ENCODE measurements around the gene OSBPL10.

OSBPL10 gene

DNA sequence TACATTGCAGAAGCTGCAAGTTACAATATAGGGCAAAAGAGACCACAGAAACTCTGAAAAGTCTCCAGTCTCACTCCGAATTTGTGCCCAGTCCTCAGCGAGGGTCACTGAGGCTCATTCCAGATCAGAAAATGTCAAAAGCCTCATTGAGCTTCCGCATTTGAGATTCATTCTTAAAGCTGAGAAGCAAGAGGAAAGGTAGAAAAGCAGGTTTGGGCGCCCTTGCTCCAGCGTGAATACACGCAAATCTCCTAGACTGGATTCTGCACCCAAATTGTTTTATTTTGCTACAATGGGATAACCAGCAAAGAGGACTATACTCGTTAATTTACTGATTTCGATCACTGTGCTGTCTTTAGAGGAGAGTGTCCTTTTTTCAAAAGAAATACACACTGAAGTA lies 236.1 kb downstream of the OSBPL10 start:
- DNase-seq (ENCODE audit: low read depth in 2 of 2) = no peak

DNA sequence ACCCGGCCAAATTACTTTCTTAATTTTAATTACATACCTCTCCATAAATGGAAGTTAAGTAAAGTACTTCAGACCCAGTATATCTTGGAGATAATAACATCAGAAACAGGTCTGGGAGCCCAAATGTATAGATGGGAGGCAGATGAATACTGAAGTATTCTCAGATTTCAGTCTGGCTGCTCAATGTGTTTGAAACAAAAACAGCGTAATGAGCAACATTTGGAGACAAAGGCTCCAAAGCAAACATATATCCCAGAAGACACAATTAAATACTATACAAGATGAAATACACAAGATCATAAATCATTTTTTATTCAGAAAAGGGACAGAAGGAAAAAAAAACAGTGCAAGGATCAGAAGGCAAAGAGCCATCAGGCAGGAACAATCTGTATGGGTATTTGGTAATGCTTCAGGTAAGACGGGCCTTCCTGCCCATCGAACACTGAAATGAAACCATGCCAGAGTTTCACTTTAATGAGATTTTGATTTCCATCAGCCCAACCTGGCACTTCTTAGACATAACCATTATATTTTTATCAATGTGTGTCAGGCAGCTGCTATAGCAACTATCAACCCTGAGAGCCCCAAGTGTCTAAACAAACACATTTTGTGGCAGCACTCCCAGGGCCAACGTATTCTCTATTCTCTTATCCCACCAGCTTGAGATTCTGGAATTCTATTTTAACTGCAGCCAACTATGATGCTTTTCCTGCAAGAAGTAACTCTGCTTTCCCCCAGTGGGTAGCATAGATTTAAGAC lies 237.6 kb downstream of the OSBPL10 start:
- DNase-seq (ENCODE audit: low read depth in 2 of 2) = no peak

DNA sequence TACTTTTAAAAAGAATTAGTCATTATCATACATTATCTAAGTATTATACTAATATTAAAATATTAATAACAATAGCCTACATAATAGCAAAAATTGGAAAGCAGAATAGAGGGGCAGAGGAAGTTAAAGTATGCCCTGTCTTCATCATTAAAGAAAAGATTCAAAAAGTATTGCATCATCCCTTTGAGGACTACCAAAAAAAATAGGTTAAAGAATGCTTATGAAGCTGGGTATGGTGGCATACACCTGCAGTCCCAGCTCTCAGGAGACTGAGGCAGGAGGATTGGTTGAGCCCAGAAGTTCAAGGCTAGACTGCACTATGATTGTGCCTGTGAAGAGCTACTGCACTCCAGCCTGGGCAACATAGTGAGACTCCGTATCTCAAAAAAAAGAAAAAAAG lies 240.7 kb downstream of the OSBPL10 start:
- DNase-seq (ENCODE audit: low read depth in 2 of 2) = no peak

DNA sequence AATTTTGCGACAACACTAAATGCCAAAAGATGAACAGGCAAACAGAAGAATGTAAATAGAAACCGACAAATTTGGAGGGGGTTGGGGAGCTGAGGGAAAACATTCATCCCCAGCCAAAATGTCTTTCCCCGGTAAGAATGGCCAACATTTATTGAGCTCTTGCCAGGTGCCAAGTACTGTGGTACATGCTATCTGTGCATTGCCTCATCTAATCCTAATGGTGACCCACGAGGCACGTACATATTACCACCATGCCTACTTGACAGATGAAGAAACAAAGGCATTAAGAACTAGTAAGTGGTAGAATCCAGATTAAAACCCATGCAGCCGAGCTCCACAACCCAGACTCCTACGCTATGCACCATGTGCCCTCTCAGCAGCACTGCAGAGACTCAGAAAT lies 242.7 kb downstream of the OSBPL10 start:
- DNase-seq (ENCODE audit: low read depth in 2 of 2) = no peak

GRCh38 chr3:31735667-31736066 lies 245.4 kb downstream of the OSBPL10 start:
- no peak for DNase-seq (ENCODE audit: low read depth in 2 of 2)

GRCh38 chr3:31733234-31733667 lies 247.8 kb downstream of the OSBPL10 start:
- no peak for DNase-seq (ENCODE audit: low read depth in 2 of 2)

DNA sequence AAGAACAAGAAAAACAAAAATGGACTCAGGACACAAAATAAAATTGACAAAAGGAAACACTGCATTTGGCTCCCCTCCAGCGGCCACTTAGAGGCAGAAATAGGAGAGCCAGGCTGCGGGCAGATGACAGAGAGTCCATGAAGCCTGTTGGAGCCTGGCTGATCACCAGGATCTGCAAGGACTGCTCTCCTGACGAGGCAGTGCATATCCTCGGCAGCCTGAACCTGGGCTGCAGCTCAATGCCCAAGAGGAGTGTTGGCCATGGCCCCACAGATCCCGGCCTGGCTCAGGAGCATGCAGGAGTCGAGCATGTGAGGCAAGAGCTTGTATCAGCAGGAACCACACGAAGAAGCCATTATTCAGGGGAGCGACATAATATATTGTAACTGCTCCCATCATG lies 248.5 kb downstream of the OSBPL10 start:
- no peak for DNase-seq (ENCODE audit: low read depth in 2 of 2)

GRCh38 chr3:31729573-31729972 lies 251.5 kb downstream of the OSBPL10 start:
- DNase-seq (ENCODE audit: low read depth in 2 of 2) = no peak

- no peak for DNase-seq (ENCODE audit: low read depth in 2 of 2)
Observed at GRCh38 chr3:31729082-31729481, 252.0 kb downstream of the OSBPL10 start.

DNA sequence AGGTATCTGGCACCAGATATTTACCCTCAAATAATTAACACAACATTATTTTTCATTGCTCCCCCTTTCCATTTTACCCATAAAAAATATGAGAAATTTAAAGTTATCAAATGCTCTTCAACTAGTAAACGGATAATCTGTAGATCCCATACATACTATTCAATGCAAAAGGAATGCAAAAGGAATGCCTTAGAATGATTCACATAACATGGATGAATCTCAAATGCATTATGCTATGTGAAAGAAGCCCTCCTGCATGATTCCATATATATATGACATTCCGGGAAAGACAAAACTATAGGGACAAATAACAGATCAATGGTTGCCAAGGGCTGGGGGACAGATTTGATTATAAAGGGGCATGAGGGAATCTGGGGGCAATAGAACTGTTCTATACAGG lies 252.7 kb downstream of the OSBPL10 start:
- no peak for DNase-seq (ENCODE audit: low read depth in 2 of 2)

DNA sequence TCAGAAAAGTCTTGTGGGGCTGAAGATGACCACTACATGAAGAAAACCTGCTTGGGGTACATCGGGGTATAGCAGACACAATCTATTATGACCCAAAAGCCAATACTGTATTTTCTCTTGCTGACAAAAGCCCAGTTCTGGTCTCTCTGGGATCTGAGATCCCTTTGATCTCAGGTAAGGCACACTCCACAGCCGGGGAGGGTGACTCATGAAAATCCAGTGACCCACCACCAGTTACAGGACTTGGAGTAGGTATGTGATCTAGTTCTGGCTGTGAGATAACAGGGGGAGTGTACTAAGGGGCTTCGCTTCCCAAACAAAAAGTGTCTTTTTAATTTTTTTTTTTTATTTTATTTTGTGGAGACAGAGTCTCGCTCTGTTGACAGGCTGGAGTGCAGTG lies 255.1 kb downstream of the OSBPL10 start:
- no peak for DNase-seq (ENCODE audit: low read depth in 2 of 2)

DNA sequence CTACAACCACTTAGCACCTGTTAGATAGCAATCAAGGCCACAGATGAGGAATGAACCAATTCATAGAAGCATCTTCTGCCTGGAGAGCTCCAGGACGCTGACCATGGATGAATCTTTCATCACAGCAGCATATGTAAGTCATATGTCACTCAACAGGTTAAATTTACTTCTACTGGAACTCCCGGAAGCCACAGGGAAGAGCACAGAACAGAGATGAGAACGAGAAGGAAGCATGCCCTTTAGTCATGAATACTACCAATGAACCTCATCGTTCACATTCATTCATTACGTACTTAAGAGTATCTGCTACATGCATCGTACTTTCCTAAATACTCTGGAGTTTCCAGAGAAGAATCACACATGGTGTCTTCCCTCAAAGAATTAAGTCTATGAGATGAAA lies 255.5 kb downstream of the OSBPL10 start:
- no peak for DNase-seq (ENCODE audit: low read depth in 2 of 2)

DNA sequence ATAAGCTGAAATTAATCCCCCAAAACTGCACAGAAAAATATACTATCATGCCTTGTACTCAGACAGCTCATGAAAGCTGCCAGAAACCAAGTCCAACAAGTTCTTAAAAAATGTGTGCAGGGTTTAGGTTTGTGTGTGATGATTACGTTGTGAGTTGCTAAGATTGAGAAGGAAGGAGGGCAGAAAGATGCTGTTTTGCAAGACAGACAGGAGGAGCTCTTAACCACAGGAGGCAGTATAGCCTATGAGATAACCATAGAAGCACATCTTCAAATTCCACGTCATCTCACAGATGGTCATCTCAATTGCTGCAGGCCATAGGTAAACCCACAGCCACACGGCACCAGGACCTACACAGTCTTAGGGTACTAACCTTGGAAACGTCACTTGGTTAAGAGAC lies 256.4 kb downstream of the OSBPL10 start:
- DNase-seq (ENCODE audit: low read depth in 2 of 2) = no peak

DNA sequence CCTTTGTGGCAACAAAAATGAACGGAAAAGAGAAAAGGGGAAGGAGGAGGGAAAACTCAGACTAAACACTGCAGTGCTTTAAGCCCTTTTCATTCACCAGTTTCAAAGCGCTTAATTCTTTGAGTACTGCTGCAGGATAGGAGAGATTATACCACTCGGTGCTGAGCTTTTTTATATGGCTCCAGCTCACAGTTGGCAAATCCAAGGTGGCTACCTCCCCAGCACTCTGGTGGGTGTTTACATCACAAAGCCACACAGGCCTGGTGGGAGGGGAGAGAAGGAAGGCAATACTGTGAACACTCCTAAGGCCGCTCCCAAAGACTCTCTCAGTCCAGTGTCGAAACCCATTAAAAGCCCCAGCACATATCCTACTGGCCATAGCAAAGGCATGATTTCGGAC lies 256.9 kb downstream of the OSBPL10 start:
- DNase-seq (ENCODE audit: low read depth in 2 of 2) = no peak

- no peak for DNase-seq (ENCODE audit: low read depth in 2 of 2)
Observed at GRCh38 chr3:31723701-31724100, 257.4 kb downstream of the OSBPL10 start.

GRCh38 chr3:31721676-31722075 lies 259.4 kb downstream of the OSBPL10 start:
- no peak for DNase-seq (ENCODE audit: low read depth in 2 of 2)

GRCh38 chr3:31714495-31715280 lies 266.4 kb downstream of the OSBPL10 start:
- DNase-seq (ENCODE audit: low read depth in 2 of 2) = no peak

DNA sequence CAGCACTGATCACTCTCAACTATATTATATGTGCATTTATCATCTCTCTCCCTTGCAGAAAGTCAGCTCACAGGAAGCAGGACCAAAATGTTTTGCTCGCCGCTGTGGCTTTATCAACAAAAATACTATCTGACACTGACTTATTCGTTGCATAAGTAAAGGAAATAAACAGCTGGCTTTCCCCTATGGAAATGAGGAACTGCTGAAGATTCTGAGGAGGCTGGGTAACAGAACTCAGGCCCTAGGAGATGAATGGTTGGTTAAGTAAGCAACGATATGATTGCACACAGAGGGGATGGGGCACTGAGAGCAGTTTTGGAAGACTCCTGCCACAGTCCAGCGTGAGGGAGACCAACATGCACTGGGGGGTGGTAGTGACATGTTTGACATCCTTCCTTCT lies 267.2 kb downstream of the OSBPL10 start:
- DNase-seq (ENCODE audit: low read depth in 2 of 2) = no peak

DNA sequence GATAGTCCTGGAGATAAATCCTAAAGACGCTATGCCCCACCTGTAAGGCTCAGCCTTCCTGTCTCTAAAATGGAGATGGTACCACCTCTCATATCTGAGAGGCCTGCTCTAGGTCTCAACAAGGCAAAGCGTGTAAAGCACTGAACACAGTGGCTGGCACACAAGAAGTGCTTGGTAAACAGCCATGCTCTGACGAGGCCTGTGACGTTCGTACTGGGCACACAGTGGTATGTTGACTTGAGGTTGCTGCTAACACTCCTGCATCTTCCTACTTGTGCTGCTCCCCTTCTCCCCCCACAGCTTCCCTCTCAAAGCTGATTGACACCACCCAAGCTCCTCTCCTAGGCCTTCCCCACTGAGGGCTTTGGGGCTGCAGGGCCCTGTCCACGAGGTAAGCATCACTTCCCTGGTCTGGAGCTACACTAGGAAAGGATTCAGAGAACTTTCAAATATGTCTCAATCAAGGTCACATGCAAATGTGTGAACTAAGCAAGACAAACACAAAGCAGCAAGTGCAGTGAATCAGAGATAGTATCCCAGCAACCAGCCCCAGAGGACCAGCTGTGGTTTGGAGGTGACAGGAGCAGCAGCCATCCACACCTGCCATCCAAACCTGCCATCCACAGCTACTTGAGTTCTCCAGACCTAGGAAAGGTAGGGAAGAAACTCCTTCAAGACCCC lies 270.8 kb downstream of the OSBPL10 start:
- DNase-seq (ENCODE audit: low read depth in 2 of 2) = no peak

GRCh38 chr3:31709526-31709925 lies 271.5 kb downstream of the OSBPL10 start:
- DNase-seq (ENCODE audit: low read depth in 2 of 2) = no peak

GRCh38 chr3:31709005-31709404 lies 272.1 kb downstream of the OSBPL10 start:
- DNase-seq (ENCODE audit: low read depth in 2 of 2) = no peak

GRCh38 chr3:31707286-31707685 lies 273.8 kb downstream of the OSBPL10 start:
- no peak for DNase-seq (ENCODE audit: low read depth in 2 of 2)

DNA sequence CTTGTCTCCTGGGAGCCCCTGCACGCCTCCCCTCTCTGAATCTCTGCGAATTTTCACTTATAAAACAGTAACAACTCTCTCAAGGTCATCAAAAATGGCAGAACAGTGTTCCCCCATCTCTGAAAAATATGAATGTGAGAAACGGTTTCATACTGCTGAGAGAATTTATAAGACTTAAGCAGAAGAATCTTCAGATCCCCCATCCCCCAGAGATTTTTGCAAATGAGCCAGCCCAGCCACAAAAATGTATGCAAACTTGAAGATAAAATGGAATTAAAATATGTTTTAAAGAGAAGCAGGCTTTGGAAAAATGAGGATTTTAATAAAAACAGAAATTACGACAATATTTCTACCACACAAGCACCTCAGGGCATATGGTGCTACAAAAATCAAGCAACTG lies 275.3 kb downstream of the OSBPL10 start:
- no peak for DNase-seq (ENCODE audit: low read depth in 2 of 2)
